HG03354 (cell line): ENCODE measurements around the gene MRPS10.

Experiments used
- ATAC-seq: cut with Tn5 transposase; IDR thresholded peaks from one replicate; pipeline ENCODE4 v1.9.1; 2021; ENCODE audit warnings: mild to moderate bottlenecking; ENCODE audit not compliant: unreplicated experiment, poor library complexity, severe bottlenecking

The MRPS10 gene

DNA sequence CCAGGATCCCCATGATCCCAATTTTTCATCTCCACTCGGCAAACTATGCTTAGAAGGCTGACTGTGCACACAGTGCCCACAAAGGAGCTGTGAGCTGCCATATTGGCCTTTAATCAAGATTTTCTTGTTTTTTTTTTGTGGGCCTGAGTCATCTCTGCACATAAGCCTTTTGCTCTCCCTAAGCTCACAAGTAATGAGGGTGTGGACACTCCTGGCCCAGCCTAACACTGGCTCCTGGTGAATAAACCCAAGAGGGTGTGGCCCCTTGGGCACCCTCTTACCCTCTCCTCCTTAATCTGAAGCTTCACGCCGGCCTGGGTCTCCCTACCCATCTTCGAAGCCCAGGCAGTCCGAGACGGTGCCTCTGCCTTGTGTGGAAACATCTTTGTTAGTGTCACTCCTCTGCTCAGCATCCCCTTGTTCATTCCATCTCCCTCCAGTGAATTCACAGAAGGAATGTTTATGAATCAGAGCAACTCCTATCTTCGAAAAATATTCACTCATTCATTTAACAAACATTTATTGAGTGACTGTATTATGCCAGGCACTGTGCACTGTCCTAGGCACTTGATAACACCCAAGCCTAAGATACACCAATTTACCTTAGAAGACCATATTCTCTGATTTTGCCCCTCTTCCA is 22.2 kb upstream of the MRPS10 start:
- ATAC-seq: no peak

DNA sequence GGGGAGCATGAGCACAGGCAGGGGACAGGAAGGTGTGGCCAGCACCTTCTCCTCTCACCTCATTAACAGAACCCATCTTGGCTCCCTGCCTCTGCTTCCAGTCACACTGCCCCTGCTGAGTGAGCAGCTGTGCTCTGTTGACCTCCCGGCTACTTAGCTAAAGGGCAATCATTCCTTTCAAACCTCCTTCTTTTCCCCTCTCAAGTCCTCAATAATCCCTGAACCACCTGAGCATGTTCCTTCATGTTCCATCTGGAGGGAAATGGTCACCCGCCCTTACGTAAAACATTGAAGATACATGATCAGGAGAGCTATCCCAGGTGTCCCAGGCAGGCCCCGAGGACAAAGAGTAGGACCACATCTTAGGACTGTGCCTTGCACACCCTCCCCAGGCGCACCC is 21.7 kb upstream of the MRPS10 start:
- no peak for ATAC-seq

DNA sequence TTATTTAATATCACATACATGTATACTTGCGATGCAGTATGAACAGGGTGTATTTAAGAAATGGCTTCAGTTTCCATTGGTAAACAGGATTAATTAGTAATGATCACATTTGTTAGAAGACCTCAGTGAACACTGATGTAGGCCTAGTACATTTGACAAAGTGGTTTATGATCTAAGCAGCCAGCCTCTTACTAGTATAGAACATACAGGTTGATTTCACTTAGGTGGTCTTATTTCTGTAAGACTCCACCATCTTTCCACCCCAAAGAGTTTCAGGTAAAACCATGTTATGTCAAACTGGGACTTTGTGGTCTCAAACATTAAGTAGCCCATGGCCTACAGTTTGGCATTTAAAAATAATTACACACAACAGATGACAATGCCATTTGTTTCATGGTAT is 20.2 kb upstream of the MRPS10 start:
- no peak for ATAC-seq

DNA sequence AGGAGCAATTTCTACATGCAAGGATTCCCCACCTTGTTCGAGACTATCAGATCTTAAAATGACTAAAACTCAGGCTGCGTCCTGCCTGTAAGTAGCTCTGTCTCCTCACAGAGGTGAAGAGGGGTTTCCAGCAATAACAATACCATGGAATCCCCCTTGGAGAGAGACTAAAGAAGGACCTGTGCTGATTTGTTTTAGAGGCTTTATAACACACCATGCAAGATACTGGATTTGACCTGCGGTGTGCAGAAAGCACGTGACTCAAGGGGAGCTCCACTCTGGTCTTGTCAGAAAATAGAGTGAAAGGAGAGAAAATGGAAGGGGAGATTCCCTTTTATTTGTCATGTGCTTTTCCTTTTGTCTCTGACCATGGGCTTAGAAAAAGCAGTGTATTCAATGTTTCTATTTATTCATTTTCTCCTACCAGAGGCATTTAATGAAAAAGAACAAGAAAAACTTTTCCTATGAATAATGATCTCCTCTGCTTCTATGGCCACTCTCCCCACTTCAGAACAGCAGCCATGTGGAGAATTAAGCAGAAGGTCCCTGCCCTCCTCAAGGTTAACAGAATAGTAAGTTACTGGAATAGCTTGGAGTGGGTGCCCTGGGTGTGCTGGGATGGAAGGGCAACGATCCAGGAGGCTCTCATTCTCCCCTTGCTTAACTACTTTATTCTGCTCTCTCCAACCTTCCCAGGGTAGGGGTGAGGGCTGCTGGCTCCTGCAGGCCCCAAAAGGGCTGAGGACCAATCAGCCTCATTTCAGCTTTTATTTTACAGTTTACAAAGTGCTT is 19.2 kb upstream of the MRPS10 start:
- ATAC-seq: no peak

DNA sequence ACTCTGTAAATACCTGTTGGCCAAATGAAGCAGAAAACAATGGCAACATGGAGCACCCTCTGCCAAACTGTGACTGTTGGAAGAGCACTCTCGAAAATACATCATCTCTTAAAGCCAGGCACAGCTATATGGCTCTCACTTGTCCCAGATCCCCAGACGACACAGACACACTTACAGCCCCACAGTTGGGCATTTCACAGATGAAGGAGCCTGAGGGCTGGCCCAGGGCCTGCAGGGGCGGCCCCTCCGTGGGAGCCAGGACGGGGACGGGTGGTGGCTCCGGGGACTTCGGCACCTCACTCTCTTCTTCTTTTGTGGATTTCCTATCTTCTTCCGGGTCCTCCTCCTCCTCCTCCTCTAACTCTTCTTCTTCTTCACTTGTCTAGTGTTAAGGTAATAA is 18.4 kb upstream of the MRPS10 start:
- ATAC-seq: no peak

DNA sequence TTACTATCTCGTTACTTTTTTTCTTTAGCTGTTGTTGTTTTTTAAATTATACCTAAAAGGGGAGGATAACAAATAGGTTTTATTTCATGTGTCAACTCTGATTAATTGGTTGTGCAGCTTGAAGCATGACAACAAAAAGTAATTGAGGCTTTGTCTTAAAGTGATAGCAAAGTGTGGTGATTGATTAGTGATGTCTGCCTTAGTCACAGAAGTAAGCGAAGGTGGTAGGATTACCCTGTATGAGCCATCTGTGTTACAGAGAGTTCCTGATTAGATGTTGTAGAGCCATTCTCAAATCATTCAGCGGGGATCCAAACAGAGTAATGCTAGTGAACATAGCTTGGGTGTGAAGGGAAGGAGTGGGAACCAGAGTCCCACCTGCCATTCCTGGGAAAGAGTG is 14.4 kb upstream of the MRPS10 start:
- no peak for ATAC-seq

DNA sequence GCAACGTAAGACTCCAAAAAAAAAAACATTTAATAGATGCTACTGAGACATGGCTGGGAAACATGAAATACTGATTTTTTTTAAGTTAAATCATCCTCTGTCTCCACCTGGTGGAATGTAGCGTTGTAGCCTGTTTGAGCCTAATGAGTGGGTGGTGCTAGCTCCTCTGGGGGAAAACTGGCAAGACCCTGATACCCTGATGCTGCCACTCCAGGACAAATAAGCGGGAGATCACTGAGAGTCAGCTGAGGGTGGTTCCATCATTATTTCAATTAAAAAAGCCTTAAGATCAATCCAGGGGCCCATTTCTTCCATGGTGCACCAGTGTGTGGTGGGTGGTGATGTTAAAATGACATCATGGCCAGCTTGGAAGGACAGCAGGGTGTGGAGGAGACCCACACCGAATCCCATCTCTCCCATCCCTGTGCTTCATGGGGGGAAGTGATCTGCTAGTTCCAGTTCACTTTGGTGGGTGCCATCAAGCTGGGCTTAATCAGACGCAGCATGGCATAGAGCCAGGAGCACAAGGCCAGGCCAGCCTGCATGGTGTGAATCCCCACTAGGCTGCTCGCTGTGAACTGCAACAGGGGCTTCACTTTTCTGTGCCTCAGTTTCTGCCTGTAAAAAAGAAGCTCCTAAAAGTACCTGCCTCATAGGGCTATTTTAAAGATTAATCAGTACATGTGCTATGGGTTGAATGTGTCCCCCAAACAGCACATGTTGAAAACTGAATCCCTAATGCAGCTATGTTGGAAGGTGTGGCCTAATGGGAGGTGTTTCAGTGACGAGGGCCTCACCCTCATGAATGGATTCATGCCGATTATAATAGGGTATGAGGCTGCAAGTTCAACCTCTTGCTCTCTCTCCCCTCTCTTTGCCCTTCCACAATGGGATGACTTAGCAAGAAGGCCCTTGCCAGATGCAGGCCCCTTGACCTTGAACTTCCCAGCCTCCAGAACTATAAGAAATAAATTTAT is 13.0 kb upstream of the MRPS10 start:
- no peak for ATAC-seq

DNA sequence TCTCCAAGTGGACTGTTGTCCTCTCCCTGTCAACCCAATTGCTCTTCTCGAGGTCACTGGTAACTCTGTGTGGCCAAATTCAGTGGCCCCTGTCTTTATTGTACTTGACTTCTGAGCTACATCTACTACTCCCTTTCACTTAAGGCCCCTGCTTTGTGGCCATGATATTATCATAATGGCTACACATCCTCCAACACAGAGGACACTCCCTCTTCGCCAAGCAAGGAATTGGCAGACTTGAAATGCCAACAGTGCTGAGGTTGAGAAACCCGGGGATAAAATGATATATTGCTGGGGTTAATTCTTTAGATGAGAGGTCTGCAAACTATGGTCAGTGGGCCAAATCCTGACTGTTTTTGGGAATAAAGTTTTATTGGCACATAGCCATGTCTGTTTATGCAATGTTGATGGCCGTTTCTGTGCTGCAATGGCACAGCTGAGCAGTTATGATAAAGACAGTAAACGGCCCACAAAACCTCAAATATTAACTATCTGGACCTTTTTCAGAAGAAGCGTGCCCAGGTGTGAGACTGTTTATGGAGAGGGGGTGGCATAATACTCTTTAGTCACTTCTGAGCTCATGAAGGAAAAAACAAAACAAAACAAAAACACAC is 12.0 kb upstream of the MRPS10 start:
- ATAC-seq: no peak

DNA sequence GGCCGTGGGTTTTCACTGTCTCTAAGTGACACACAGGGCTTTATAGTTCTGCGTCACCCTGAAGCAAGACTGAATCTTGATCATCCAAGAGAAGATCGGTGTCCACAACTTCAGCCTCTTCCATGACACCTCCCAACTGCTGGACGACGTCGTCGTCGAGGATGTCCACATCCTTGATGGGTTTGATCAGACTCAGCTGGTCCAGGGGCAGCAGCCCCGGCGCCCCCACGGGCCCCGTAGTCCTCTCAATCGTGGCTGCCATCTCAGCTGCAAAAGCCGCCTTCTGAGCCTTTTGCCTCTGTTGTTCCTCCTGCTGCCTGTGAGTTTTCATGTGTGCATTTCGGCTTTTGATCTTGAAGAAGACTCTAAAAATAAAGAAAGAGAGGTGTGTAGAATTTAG is 10.6 kb upstream of the MRPS10 start:
- ATAC-seq: no peak

DNA sequence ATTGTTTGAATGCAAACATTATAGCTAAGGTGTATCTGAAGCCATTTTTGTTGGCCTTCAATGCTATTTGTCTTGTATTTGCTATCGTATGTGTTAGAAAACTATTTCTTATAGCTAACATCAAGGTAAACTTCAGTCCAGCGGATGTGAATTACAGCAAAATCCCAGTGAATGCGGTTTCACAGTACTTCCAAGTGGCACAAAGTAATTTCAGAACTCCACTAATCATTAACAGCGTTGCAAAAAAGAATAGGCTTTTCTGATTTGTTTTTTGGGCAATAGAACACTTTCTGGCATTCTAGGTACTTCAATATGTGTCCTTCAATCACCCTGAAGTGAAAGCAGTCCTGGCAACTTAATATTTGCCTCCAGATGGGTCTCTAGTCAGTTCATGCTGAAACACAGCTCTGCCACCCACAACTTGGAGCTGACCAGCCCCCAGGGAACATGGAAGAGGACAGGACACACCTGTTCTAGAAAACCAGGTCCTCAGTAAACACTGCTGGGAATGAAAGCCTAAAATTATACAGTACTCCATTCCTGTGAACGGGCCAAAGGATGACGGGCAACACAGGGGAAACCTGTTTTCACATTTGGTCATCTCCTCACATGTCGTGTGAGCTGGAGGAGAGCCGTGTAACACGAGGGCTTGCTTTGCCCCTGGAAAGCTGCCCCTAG is 9.7 kb upstream of the MRPS10 start:
- no peak for ATAC-seq

DNA sequence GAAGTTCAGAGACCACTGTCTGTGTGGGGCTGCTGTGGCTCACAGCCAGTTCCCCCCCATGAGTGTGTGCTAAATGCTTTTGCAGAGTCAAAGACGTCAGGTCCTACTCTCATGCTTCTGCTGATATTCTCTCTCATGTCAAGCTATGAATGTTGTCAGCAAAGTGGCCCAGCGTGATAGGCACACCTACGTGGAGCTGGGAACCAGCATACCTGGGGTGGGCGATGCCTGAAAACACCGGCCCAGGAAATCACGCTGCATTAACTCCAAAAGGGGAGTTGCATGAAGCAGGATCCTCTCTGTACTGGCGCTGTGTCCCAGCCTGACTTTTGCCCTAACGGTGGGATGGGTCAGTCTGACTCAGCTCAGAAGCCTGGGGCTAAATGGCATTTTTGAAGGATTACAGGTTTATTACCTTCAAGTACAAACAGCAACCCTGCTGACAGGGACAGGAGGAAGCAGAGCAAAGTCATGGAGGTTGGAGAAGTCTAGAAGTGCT is 9.0 kb upstream of the MRPS10 start:
- no peak for ATAC-seq

DNA sequence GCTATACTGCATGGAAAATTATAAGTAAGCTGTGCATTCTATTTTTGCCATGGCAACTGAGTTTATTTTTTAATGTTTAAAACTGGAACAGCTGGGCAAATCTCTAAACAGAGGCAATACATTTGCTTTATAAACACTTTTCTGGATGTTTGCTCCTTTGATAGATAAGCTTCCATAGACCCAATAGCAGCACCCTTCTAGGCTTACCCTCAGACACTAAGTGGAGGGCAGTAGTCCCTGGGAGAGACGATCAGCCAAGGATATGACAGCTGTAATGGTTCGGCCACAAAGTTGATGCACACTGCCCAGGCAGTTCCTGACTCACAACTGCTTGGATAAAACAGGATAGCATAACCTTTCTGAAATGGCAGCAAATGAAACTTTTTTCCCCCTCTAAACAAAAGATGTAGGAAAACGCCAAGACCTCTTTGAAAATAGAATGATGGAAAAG is 8.5 kb upstream of the MRPS10 start:
- ATAC-seq: no peak

DNA sequence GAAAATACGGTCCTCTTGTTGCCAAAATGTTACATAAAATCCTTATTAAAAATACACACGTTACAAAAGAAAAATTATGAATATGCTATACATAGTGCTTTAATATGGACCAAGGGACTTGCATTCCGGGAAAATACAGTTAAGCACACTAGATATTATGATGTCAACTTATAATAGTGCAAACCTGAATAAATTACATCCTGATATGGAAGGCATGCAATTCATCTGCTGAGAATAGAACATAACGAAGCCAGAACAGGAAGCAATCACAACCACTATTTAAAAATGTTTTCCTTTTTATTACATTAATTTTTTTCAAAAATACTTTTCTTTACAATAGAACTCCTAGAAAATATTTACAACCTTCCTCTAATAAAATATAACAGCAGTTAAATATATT is 7.8 kb upstream of the MRPS10 start:
- no peak for ATAC-seq

DNA sequence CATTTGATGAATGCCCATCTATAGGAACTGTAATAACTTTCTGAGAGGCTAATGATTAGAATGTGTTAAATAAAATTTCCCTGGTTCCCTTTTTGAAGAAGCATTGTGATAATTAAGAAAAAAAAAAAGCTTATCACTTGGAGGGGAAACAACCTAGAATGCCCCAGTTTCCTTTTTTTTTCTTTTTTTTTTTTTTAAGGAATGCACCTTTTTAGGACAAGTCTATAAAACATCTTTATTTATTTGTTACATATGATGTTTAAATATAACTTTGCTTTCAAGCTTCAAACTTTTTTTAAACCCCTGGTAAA is 7.3 kb upstream of the MRPS10 start:
- no peak for ATAC-seq

DNA sequence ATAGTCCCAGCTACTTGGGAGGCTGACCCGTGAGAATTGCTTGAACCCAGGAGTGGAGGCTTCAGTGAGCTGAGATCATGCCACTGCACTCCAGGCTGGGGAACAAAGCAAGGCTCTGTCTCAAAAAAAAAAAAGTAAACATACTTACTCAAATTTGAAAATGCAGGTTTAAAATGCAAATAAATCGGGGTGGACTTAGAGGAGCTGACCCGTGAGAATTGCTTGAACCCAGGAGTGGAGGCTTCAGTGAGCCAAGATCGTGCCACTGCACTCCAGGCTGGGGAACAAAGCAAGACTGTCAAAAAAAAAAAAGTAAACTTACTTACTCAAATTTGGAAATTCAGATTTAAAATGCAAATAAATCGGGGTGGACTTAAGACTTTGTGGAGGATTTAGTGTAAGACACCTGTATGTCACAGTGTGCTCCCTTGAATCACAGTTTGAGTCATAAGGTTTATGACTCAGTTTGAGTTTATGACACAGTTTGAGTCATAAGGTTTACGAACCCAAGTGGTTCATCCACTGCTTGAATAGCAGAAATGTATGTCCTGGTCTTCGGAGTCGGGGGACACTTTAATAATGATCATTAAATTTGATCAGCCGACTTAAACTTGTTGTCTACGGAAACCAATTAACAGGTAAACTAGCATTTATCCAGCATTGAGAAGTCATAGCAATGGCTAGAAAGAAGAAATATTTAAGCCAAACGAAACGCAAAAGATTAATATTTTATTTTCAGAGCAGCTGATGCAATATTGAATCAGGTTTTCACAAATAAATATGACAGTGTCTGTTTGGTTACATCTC is 6.8 kb upstream of the MRPS10 start:
- ATAC-seq: peak; percentile 88

DNA sequence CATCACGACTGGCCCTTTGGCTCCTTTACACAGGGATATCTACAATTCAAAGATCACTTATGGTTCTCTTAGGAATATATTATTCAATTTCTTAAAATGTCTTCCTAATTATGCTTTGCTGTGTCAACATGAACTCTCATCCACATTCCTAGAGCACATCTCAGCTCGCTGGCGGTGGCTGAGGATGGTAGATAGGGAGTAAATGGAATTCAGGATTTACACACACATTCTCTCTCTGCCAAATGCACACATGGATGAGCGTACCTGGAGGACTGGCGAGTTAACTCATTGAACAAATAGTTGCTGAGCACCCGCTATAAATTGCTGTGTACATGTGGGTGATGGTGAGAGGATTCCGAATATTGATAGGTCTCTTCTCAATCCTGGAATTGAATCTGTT is 4.8 kb upstream of the MRPS10 start:
- ATAC-seq: no peak

DNA sequence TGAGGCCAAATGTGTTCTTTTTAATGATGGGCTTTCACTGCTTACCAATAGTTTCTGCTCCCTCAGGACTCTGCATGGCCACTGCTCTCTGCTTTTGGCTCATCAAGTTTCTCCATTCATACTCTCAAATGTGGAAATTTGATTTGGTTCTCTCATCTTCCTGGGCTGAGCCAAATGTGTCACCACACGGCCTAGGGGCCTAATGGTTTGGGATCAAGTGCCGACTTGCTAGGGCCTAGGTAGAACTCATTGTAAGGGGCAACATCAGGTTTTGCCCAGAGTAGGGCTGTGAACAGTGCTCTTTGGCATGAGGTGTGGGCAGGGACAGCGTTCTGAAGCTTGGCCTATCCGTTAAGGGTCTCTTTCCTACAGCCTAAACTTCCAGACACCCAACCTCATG is 3.9 kb upstream of the MRPS10 start:
- no peak for ATAC-seq

DNA sequence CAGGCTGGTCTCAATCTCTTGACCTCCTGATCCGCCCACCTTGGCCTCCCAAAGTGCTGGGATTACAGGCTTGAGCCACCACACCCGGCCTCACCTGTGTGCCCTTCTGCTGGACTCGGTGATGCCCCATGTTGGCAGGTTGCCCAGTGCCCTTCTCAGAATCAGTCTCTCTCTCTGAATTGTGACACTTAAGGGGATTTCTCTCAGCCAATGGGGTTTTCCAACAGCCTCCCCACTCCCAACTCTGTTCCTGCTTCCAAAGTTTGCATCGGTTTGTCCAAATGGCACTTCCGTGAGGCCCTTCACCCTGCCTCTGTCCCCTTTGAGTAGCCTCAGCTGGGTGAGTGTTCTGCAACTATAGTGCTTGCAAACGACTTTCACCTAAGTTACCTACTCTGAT is 3.1 kb upstream of the MRPS10 start:
- no peak for ATAC-seq

DNA sequence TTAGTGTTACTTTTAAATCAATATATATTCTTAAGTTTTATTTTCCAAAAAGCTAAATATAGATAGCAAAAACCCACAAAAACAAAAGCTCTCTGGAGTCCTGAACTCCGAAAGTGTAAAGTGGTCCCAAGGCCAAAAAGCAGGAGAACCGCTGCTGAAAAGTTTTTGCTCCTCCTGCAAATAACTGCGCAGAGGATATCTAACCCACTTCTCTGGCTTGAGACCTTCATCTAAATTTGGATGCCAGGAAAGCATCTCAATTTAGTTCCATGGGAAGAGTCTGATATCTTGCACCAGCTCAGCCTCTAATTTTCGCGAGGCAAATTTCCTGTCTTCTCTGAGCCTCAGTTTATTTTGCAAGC is 523 bp downstream of the MRPS10 start:
- no peak for ATAC-seq
